GM04504 (cell line): ENCODE measurements around the gene TNIP2.
"Not testable (repeated sequence)": the region's sequence is repeated elsewhere in the genome, so short reads cannot be mapped to it uniquely, and the experiment has no call there.

Source experiments
- DNase-seq: peaks from one replicate; pipeline ENCODE4 v3.0.0-alpha.2; 2012; ENCODE audit warnings: low read depth

The TNIP2 gene

GRCh38 chr4:2744576-2745270 lies 11.4 kb downstream of the TNIP2 start:
- no peak for DNase-seq

GRCh38 chr4:2743518-2744445 lies 12.4 kb downstream of the TNIP2 start:
- no peak for DNase-seq

GRCh38 chr4:2742823-2743517 lies 13.2 kb downstream of the TNIP2 start:
- no peak for DNase-seq

- no peak for DNase-seq
These were observed 13.9 kb downstream of the TNIP2 start for GRCh38 chr4:2742081-2742822.

- DNase-seq = no peak
These were observed 14.5 kb downstream of the TNIP2 start for GRCh38 chr4:2741626-2742025.

- DNase-seq = not testable (repeated sequence)
These were observed 17.8 kb downstream of the TNIP2 start for GRCh38 chr4:2738296-2738695.

- DNase-seq = no peak
These were observed 20.3 kb downstream of the TNIP2 start for GRCh38 chr4:2735869-2736268.

- no peak for DNase-seq
These were observed 21.5 kb downstream of the TNIP2 start for GRCh38 chr4:2734612-2735011.

- no peak for DNase-seq
These were observed 22.1 kb downstream of the TNIP2 start for GRCh38 chr4:2733844-2734574.

GRCh38 chr4:2733001-2733843 lies 22.9 kb downstream of the TNIP2 start:
- DNase-seq = no peak

- no peak for DNase-seq
These were observed 23.6 kb downstream of the TNIP2 start for GRCh38 chr4:2732526-2732925.

- no peak for DNase-seq
These were observed 24.2 kb downstream of the TNIP2 start for GRCh38 chr4:2731907-2732317.

- DNase-seq = no peak
These were observed 26.6 kb downstream of the TNIP2 start for GRCh38 chr4:2729533-2729875.

- no peak for DNase-seq
These were observed 27.2 kb downstream of the TNIP2 start for GRCh38 chr4:2728806-2729532.

GRCh38 chr4:2728221-2728620 lies 27.9 kb downstream of the TNIP2 start:
- DNase-seq = no peak

- DNase-seq = not testable (repeated sequence)
These were observed 29.3 kb downstream of the TNIP2 start for GRCh38 chr4:2726881-2727280.

- DNase-seq = no peak
These were observed 30.8 kb downstream of the TNIP2 start for GRCh38 chr4:2725380-2725779.

GRCh38 chr4:2723751-2724150 lies 32.4 kb downstream of the TNIP2 start:
- DNase-seq = no peak

GRCh38 chr4:2722033-2722432 lies 34.1 kb downstream of the TNIP2 start:
- DNase-seq = no peak

- DNase-seq = no peak
These were observed 34.5 kb downstream of the TNIP2 start for GRCh38 chr4:2721586-2721985.
